ENCODE measurements around the gene CNIH2.
"Not testable (repeated sequence)": the region's sequence is repeated elsewhere in the genome, so short reads cannot be mapped to it uniquely, and the experiment has no call there.

The CNIH2 gene

GRCh38 chr11:66275984-66276612 is 1.9 kb upstream of the CNIH2 start:
- Histone ChIP-seq H3F3A (ENCODE audit: low read depth) (no peaks in the 10 kb centered on the region), H3K9me2 (replicated peaks; ENCODE audit: low read depth, low read length) (no peaks in the 10 kb centered on the region), H2AFZ (ENCODE audit: low read length) (no peak overlapping the region), H4K20me1 (ENCODE audit: insufficient read depth, low read length, poor library complexity, severe bottlenecking) (peaks cover 9% of the 10 kb centered on the region), H3K4me2 (ENCODE audit: low read depth, low read length, poor library complexity, severe bottlenecking) (no peak overlapping the region), H3K27me3 (ENCODE audit: insufficient read depth, low read length, poor library complexity, severe bottlenecking) (no peaks in the 10 kb centered on the region), H3K4me3 (ENCODE audit: low read length, poor library complexity, severe bottlenecking) (no peak overlapping the region), H3K9me3 (ENCODE audit: insufficient read depth, low read depth, low read length) (no peaks in the 10 kb centered on the region), H3K36me3 (ENCODE audit: insufficient read depth, low read length) (peaks cover 42% of the 10 kb centered on the region; the same call in 1 of the 2 replicates), H3K4me1 (ENCODE audit: insufficient read depth, low read length, poor library complexity, severe bottlenecking) (peaks cover 22% of the 10 kb centered on the region), H3K9ac (ENCODE audit: low read depth, low read length, poor library complexity, severe bottlenecking) (no peak overlapping the region), H3K79me2 (ENCODE audit: insufficient read depth, low read length) (peaks cover 11% of the 10 kb centered on the region; the same call in 1 of the 2 replicates)
- TF ChIP-seq EZH2phosphoT487 (IDR thresholded peaks at IDR 0.05; ENCODE audit: borderline replicate concordance) (no peak), CTCF (conservative IDR thresholded peaks at IDR 0.05; ENCODE audit: low read length) (no peak)

- not testable (repeated sequence) for H4K20me1 ChIP-seq (ENCODE audit: insufficient read depth, low read length, poor library complexity, severe bottlenecking)
- H3K4me1 ChIP-seq (ENCODE audit: insufficient read depth, low read length, poor library complexity, severe bottlenecking): peaks cover 21% of the 10 kb centered on the region
Measured at GRCh38 chr11:66276619-66277018, 1.4 kb upstream of the CNIH2 start.

GRCh38 chr11:66277064-66277463 is 911 bp upstream of the CNIH2 start:
- H3K4me2 ChIP-seq (ENCODE audit: low read depth, low read length, poor library complexity, severe bottlenecking): peak overlapping the region; percentile 73
- H4K20me1 ChIP-seq (ENCODE audit: insufficient read depth, low read length, poor library complexity, severe bottlenecking); H3K27me3 ChIP-seq (ENCODE audit: insufficient read depth, low read length, poor library complexity, severe bottlenecking); H2AFZ ChIP-seq (ENCODE audit: low read length); H3K9ac ChIP-seq (ENCODE audit: low read depth, low read length, poor library complexity, severe bottlenecking); H3K79me2 ChIP-seq (ENCODE audit: insufficient read depth, low read length); H3K9me3 ChIP-seq (ENCODE audit: insufficient read depth, low read depth, low read length); H3F3A ChIP-seq (ENCODE audit: low read depth); H3K9me2 ChIP-seq (replicated peaks; ENCODE audit: low read depth, low read length): not testable (repeated sequence)
- peaks cover 16% of the 10 kb centered on the region for H3K4me1 ChIP-seq (ENCODE audit: insufficient read depth, low read length, poor library complexity, severe bottlenecking)
- peak overlapping the region; percentile 62 for H3K4me3 ChIP-seq (ENCODE audit: low read length, poor library complexity, severe bottlenecking)
- peaks cover 37% of the 10 kb centered on the region; the same call in 1 of the 2 replicates for H3K36me3 ChIP-seq (ENCODE audit: insufficient read depth, low read length)

More at GRCh38 chr11:66276619-66277018, 1.4 kb upstream of the CNIH2 start:
- H3K79me2 ChIP-seq (ENCODE audit: insufficient read depth, low read length); H2AFZ ChIP-seq (ENCODE audit: low read length); H3K4me3 ChIP-seq (ENCODE audit: low read length, poor library complexity, severe bottlenecking); H3K9me2 ChIP-seq (replicated peaks; ENCODE audit: low read depth, low read length); H3K9ac ChIP-seq (ENCODE audit: low read depth, low read length, poor library complexity, severe bottlenecking); H3K9me3 ChIP-seq (ENCODE audit: insufficient read depth, low read depth, low read length); H3F3A ChIP-seq (ENCODE audit: low read depth); H3K4me2 ChIP-seq (ENCODE audit: low read depth, low read length, poor library complexity, severe bottlenecking); H3K27me3 ChIP-seq (ENCODE audit: insufficient read depth, low read length, poor library complexity, severe bottlenecking): not testable (repeated sequence)
- peaks cover 42% of the 10 kb centered on the region; the same call in 1 of the 2 replicates for H3K36me3 ChIP-seq (ENCODE audit: insufficient read depth, low read length)

- H3K4me2 ChIP-seq (ENCODE audit: low read depth, low read length, poor library complexity, severe bottlenecking): no peak overlapping the region
- H3K36me3 ChIP-seq (ENCODE audit: insufficient read depth, low read length): peaks cover 23% of the 10 kb centered on the region; the same call in 1 of the 2 replicates
- peaks cover 15% of the 10 kb centered on the region for H3K4me1 ChIP-seq (ENCODE audit: insufficient read depth, low read length, poor library complexity, severe bottlenecking)
- H4K20me1 ChIP-seq (ENCODE audit: insufficient read depth, low read length, poor library complexity, severe bottlenecking): peaks cover 8% of the 10 kb centered on the region
- no peaks in the 10 kb centered on the region; the same call in 1 of the 2 replicates for H3K79me2 ChIP-seq (ENCODE audit: insufficient read depth, low read length)
- H3K9ac ChIP-seq (ENCODE audit: low read depth, low read length, poor library complexity, severe bottlenecking): no peak overlapping the region
- no peak overlapping the region for H2AFZ ChIP-seq (ENCODE audit: low read length)
- H3K27me3 ChIP-seq (ENCODE audit: insufficient read depth, low read length, poor library complexity, severe bottlenecking): no peaks in the 10 kb centered on the region
- no peaks in the 10 kb centered on the region for H3K9me3 ChIP-seq (ENCODE audit: insufficient read depth, low read depth, low read length)
- no peaks in the 10 kb centered on the region for H3K9me2 ChIP-seq (replicated peaks; ENCODE audit: low read depth, low read length)
- no peak overlapping the region for H3K4me3 ChIP-seq (ENCODE audit: low read length, poor library complexity, severe bottlenecking)
- no peaks in the 10 kb centered on the region for H3F3A ChIP-seq (ENCODE audit: low read depth)
- no peak for TF ChIP-seq EZH2phosphoT487 (IDR thresholded peaks at IDR 0.05; ENCODE audit: borderline replicate concordance)
Measured at GRCh38 chr11:66278363-66279091, 552 bp downstream of the CNIH2 start.

All from Loucy (cell line).